HEK293T (cell line): ENCODE data around the gene ZNF514.

Experiments
- ARNT ChIP-seq: fragments of 450-650 bp; IDR thresholded peaks from 2 replicates; pipeline ENCODE4 v1.6.1; 2017; ENCODE audit warnings: mild to moderate bottlenecking
- BHLHE40 ChIP-seq: fragments of 450-650 bp; IDR thresholded peaks from 2 replicates; pipeline ENCODE4 v1.6.1; 2016; ENCODE audit warnings: mild to moderate bottlenecking, moderate library complexity, borderline replicate concordance
- ELF4 ChIP-seq: fragments of 450-650 bp; IDR thresholded peaks from 2 replicates; pipeline ENCODE4 v1.6.1; 2017; ENCODE audit warnings: antibody characterized with exemption
- FOXA1 ChIP-seq: fragments of 450-650 bp; IDR thresholded peaks from 2 replicates; pipeline ENCODE4 v1.6.1; 2016; ENCODE audit warnings: mild to moderate bottlenecking
- FOXK2 ChIP-seq: fragments of 450-650 bp; IDR thresholded peaks from 2 replicates; pipeline ENCODE4 v1.6.1; 2016; ENCODE audit warnings: mild to moderate bottlenecking
- FOXM1 ChIP-seq: fragments of 450-650 bp; IDR thresholded peaks from 2 replicates; pipeline ENCODE4 v1.6.1; 2017; ENCODE audit warnings: mild to moderate bottlenecking, borderline replicate concordance
- HDGF ChIP-seq: fragments of 450-650 bp; IDR thresholded peaks from 2 replicates; pipeline ENCODE4 v1.6.1; 2017; ENCODE audit warnings: antibody characterized with exemption, borderline replicate concordance
- SP1 ChIP-seq: fragments of 450-650 bp; IDR thresholded peaks from 2 replicates; pipeline ENCODE4 v1.6.1; 2017
- SUZ12 ChIP-seq: fragments of 450-650 bp; IDR thresholded peaks from 2 replicates; pipeline ENCODE4 v1.6.1; 2016; ENCODE audit warnings: mild to moderate bottlenecking
- TARDBP ChIP-seq: fragments of 450-650 bp; IDR thresholded peaks from 2 replicates; pipeline ENCODE4 v1.6.1; 2016
- ZNF384 ChIP-seq: fragments of 450-650 bp; IDR thresholded peaks from 2 replicates; pipeline ENCODE4 v1.6.1; 2016
- TF ChIP-seq, protein P1 (sequence below): fragments of 450-650 bp; IDR thresholded peaks from 2 replicates; pipeline ENCODE4 v1.6.1; 2016

DNA sequence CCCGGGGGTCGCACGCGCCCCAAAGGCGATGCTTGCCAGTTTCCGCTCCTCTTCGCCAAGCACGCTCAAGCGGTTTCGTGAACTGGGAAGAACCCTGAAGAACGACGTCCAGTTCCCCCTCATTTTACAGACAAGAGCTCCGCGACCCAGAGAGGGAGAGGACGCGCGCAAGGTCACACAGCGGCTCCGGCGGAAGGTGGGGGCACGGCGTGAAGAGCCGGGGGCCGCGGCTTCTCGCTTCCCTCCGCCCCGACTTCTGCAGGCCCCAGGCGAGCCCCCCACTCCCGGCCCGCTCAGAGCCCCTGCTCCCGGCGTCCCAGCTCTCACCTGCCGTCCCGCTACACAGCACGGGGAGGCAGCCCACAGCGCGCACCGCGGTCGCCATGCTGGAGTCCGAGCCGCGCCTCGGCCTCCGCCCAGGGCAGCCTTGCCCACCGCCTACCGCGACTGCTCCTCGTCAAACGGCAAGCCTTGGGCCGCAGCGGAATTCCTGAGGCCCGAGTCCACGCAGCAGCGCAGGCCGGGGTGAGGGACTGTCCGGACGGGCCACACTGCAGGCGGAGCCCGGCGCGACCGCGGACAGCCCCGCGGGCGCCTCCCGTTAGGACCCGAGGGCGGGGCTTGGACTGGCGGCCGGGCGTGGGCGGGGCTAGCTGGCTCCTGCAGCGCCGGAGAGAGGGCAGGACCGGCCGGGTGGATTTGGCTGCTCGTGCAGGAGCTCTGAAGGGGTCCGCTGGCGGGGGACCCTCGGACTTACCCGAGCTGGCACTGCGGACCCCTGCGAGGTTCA lies 38.0 kb downstream of the ZNF514 start, which contains the start of gene MRPS5:
- TF ChIP-seq, protein P1, sequence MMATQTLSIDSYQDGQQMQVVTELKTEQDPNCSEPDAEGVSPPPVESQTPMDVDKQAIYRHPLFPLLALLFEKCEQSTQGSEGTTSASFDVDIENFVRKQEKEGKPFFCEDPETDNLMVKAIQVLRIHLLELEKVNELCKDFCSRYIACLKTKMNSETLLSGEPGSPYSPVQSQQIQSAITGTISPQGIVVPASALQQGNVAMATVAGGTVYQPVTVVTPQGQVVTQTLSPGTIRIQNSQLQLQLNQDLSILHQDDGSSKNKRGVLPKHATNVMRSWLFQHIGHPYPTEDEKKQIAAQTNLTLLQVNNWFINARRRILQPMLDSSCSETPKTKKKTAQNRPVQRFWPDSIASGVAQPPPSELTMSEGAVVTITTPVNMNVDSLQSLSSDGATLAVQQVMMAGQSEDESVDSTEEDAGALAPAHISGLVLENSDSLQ, result no peak
- TF ChIP-seq BHLHE40, result no peak
- no peak for TF ChIP-seq FOXA1
- TF ChIP-seq SP1, result no peak
- no peak for TF ChIP-seq HDGF
- no peak for TF ChIP-seq ZNF384
- TF ChIP-seq SUZ12, result no peak
- no peak for TF ChIP-seq ARNT
- no peak; the same call in 1 of the 2 replicates for TF ChIP-seq ELF4
- TF ChIP-seq FOXM1, result no peak
- no peak for TF ChIP-seq FOXK2
- TF ChIP-seq TARDBP, result no peak
